Activated CD4-positive, alpha-beta T cell treated with anti-CD3 and anti-CD28 coated beads for 1 hour (primary cell): ENCODE results near the gene ASB18.

Experiments
- DNase-seq: peaks from one replicate; pipeline ENCODE4 v3.0.0-alpha.2; 2020

Gene ASB18

GRCh38 chr2:236172255-236173035 lies 91.8 kb downstream of the ASB18 start:
- no peak for DNase-seq

- DNase-seq, result no peak
Measured at GRCh38 chr2:236171680-236172254, 92.4 kb downstream of the ASB18 start.

- DNase-seq, result no peak
Measured at GRCh38 chr2:236171181-236171679, 93.0 kb downstream of the ASB18 start.

- no peak for DNase-seq
Measured at GRCh38 chr2:236170590-236171165, 93.5 kb downstream of the ASB18 start.

GRCh38 chr2:236169741-236170589 lies 94.2 kb downstream of the ASB18 start:
- no peak for DNase-seq

GRCh38 chr2:236169151-236169721 lies 95.0 kb downstream of the ASB18 start:
- DNase-seq, result no peak

GRCh38 chr2:236168110-236169080 lies 95.8 kb downstream of the ASB18 start, which contains the start of gene GBX2:
Gene GBX2, minus strand, starts transcription at chr2:236168386. Its CDS starts 415 bp downstream, at chr2:236167971.
- DNase-seq, result no peak

GRCh38 chr2:236167297-236168109 lies 96.7 kb downstream of the ASB18 start:
- no peak for DNase-seq

GRCh38 chr2:236166796-236167296 lies 97.4 kb downstream of the ASB18 start:
- DNase-seq, result no peak

GRCh38 chr2:236165842-236166795 lies 98.1 kb downstream of the ASB18 start:
- no peak for DNase-seq

GRCh38 chr2:236164925-236165841 lies 99.0 kb downstream of the ASB18 start:
- DNase-seq, result no peak

GRCh38 chr2:236164201-236164924 lies 99.8 kb downstream of the ASB18 start:
- no peak for DNase-seq

GRCh38 chr2:236163471-236164200 lies 100.6 kb downstream of the ASB18 start:
- DNase-seq, result no peak

- no peak for DNase-seq
Measured at GRCh38 chr2:236162882-236163470, 101.2 kb downstream of the ASB18 start.

- DNase-seq, result no peak
Measured at GRCh38 chr2:236162031-236162845, 102.0 kb downstream of the ASB18 start.
